Breast epithelium (tissue), 3 donors: ENCODE results near the gene DMD.

Experiments used
- CTCF ChIP-seq, 3 donors: fragments of 450-650 bp; IDR thresholded peaks; one replicate each; pipeline ENCODE4 v1.5.1; 2016 to 2017; ENCODE audit warnings: antibody characterized with exemption in 3 of 3, mild to moderate bottlenecking in 3 of 3, moderate library complexity in 3 of 3
- POLR2A ChIP-seq: fragments of 450-650 bp; IDR thresholded peaks from one replicate; pipeline ENCODE4 v1.6.1; 2016; ENCODE audit warnings: antibody characterized with exemption, mild to moderate bottlenecking, moderate library complexity
- POLR2AphosphoS5 ChIP-seq, 3 donors: sonication (generic); formaldehyde crosslinking; IDR thresholded peaks; one replicate each; pipeline ENCODE4 v1.6.1; 2017; ENCODE audit warnings: antibody characterized with exemption in 3 of 3

GRCh38 chrX:31269914-31270313, 1941.4 kb downstream of the DMD start:
- TF ChIP-seq CTCF (IDR thresholded peaks at IDR 0.05) (no peak), POLR2A (no peak), POLR2AphosphoS5 (IDR thresholded peaks at IDR 0.05) (no peak)
